GM10266 (cell line): ENCODE measurements around the gene BCL2L14.

ENCODE experiments used
- DNase-seq: peaks from one replicate; pipeline ENCODE4 v3.0.0; 2012; ENCODE audit errors: extremely low spot score
- CTCF ChIP-seq: IDR thresholded peaks from 2 replicates; pipeline ENCODE4 v1.5.1; 2012; ENCODE audit warnings: mild to moderate bottlenecking, low read depth; ENCODE audit not compliant: control insufficient read depth, insufficient read depth; ENCODE audit errors: missing control alignments

Gene BCL2L14

GRCh38 chr12:12039897-12040296, 30.8 kb upstream of the BCL2L14 start:
- no peak for DNase-seq
- TF ChIP-seq CTCF = no peak

DNA sequence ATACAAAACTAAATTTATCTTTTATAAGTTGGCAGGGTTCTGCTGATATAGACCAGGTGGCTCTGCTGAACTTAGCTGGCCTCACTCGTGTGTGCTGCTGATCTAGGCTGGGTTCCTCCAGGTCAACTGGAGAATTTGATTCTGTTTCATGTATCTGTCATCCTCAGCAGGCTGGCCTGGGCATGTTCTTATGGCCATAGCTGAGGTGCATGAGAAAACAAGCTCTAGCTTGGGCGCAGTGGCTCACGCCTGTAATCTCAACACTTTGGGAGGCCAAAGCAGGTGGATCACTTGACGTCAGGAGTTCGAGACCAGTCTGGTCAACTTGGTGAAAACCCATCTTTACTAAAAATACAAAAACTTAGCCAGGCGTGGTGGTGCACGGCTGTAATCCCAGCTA, 24.3 kb upstream of the BCL2L14 start:
- no peak for TF ChIP-seq CTCF
- DNase-seq = no peak

GRCh38 chr12:12047682-12048081, 23.1 kb upstream of the BCL2L14 start:
- no peak for DNase-seq
- no peak for TF ChIP-seq CTCF

DNA sequence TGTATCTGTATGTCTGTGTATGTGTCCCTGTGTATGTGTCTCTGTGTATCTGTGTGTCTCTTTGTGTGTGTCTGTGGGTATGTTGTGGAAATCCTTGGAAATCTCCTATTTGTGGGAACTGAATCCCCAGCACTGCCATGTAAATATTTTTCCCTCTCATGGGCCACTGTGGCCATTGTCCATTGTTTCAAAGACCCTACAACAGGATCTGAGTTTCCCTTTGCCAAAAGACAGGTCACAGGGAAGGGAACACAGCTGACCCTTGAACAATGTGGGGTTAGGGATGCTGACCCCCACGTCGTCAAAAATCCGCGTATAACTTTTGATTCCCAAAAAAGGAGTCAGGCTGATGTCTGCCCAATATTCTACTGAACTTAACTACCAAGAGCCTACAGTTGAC, 22.5 kb upstream of the BCL2L14 start:
- no peak for TF ChIP-seq CTCF
- no peak for DNase-seq

GRCh38 chr12:12048714-12049113, 22.0 kb upstream of the BCL2L14 start:
- TF ChIP-seq CTCF = no peak
- no peak for DNase-seq

GRCh38 chr12:12051668-12052067, 19.1 kb upstream of the BCL2L14 start:
- no peak for DNase-seq
- TF ChIP-seq CTCF = no peak

DNA sequence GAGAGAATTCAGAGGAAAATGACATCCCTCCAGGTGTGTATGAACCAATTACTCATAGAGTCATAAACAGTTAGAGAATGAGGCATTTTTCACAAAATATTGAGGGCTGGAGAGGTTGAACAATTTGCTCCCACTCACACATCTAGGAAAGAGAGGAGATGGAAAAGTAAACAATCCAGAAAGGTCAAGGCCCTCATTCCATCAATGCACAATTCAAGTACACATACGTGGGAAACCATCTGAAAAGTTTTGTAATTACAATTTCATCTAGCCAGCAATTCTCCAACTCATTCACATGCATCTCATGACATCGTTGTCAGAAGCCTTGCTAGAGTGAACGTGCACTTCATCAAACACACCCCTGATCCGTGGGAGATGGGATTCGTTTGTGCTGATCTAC, 15.7 kb upstream of the BCL2L14 start:
- TF ChIP-seq CTCF = no peak

More for the DNA sequence above, 15.7 kb upstream of the BCL2L14 start:
- DNase-seq = no peak
